Measurements from ENCODE around the gene CYP3A5.

GRCh38 chr7:99621271-99621670 lies 58.5 kb downstream of the CYP3A5 start:
- TF ChIP-seq EGR1 (IDR thresholded peaks at IDR 0.05; ENCODE audit: borderline replicate concordance, low read depth, low read length) (no peak), CTCF (IDR thresholded peaks at IDR 0.05; ENCODE audit: control extremely low read depth in 1 of 3, insufficient read depth in 1 of 3, low read depth in 1 of 3, low read length in 3 of 3) (no peak), POU5F1 (IDR thresholded peaks at IDR 0.05; ENCODE audit: low read depth, low read length) (no peak), SIN3A (conservative IDR thresholded peaks at IDR 0.05 in 1 of 2, IDR thresholded peaks at IDR 0.05 in 1 of 2; ENCODE audit: low read depth in 1 of 2, low read length in 2 of 2) (no peak), RFX5 (IDR thresholded peaks at IDR 0.05; ENCODE audit: borderline replicate concordance, low read depth, low read length) (no peak), CREB1 (IDR thresholded peaks at IDR 0.05) (no peak), ATF3 (IDR thresholded peaks at IDR 0.05; ENCODE audit: insufficient read depth, low read depth, low read length) (no peak), TAF7 (optimal IDR thresholded peaks at IDR 0.05; ENCODE audit: borderline replicate concordance, low read depth, low read length) (no peak), MAFK (IDR thresholded peaks at IDR 0.05; ENCODE audit: low read depth, low read length) (no peak), SRF (IDR thresholded peaks at IDR 0.05; ENCODE audit: low read depth, low read length) (no peak), YY1 (IDR thresholded peaks at IDR 0.05; ENCODE audit: low read depth, low read length) (no peak), KDM1A (IDR thresholded peaks at IDR 0.05; ENCODE audit: borderline replicate concordance, low read length) (no peak), EZH2 (IDR thresholded peaks at IDR 0.05; ENCODE audit: low read depth, low read length, severe bottlenecking) (no peak), POLR2AphosphoS5 (IDR thresholded peaks at IDR 0.05; ENCODE audit: low read depth, low read length) (no peak)

Data from H1 (cell line).